HuH-7.5 (cell line): ENCODE data around the gene CTAGE9.
"Not testable (repeated sequence)": the region's sequence is repeated elsewhere in the genome, so short reads cannot be mapped to it uniquely, and the experiment has no call there.

Source experiments
- DNase-seq: peaks from one replicate; pipeline ENCODE4 v3.0.0; 2011; ENCODE audit warnings: low spot score

Gene CTAGE9

DNA sequence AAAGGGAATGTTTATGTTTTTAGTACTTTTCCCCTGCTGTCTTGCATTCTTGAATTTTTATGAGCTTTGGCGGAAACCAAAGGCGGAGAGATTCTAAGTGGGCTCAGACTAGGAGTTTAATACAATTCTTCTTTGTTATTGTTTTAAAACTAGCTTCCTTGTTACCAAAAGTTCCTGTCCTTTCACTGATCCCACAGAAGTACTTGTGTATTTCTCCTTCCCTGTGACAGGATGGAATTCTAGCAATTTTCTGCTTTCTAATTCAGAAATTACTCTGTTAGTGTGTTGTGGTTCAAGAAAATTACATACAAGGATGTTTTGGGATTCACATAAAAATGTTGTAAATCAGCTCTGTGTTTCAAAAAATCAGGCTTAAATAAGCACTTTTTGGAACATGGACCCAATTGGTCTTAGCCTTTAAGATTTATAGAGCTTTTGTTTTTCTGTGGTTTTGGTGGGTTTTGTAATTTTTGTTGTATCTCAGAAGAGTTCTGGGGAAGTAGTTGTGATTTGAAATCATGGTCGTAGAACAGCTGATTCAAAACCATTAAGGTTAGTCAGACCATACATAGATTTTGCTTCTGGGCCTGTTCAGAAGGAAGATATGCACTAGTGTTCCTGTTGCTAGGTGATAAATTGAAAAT, 17.6 kb upstream of the CTAGE9 start:
- no peak for DNase-seq

DNA sequence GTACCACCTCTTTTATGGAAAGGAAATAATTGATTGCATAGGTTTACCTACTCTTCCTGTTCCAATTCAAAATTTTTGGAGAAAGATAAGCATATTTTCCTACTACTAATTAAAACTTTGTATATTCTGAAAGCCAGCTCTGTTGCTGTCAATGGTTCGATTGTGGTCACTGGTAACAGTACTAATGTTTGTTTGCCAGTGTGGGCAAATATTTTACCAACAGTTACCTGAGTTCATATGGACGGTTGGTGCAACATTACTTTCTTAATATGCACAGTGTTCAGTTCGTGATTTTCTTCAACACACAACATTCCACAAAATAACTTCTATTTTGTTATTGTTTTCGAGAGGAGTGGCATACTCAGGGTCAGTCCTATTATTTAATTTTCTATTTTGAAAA, 17.1 kb upstream of the CTAGE9 start:
- DNase-seq: no peak

DNA sequence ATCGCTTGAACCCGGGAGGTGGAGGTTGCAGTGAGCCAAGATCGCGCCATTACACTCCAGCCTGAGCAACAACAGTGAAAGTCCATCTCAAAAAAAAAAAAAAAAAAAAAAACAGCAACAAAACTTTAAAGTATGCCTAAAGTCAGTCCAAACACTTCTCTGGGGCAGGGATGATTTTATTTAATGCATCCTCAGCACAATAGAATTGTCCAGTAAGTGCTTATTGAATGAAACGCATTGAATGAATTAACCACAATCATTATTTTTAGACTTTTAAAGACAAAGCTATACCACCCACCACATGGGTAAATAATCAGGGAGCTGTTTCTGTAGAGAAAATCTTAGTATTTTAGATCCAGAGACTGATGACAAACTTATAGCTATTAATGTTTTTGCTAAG, 16.6 kb upstream of the CTAGE9 start:
- DNase-seq: no peak

DNA sequence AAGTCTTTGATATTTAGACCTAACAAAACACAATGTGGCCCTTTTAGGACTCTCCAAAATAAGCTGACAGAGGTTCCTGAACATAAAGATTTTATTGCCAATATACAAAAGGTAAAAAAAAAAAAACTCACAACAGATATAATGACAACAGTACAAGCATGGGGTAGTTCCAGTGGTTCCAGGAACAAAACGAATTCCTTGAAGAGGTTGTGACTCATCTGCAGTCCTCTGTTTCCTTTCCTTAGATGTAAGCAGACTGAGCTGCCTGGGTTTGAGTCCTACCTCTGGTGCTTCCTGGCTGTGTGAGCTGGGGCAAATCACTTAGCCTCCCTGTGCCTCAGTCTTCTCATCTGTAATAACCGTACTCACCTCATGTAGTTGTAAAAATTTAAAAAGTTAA, 13.3 kb upstream of the CTAGE9 start:
- no peak for DNase-seq

DNA sequence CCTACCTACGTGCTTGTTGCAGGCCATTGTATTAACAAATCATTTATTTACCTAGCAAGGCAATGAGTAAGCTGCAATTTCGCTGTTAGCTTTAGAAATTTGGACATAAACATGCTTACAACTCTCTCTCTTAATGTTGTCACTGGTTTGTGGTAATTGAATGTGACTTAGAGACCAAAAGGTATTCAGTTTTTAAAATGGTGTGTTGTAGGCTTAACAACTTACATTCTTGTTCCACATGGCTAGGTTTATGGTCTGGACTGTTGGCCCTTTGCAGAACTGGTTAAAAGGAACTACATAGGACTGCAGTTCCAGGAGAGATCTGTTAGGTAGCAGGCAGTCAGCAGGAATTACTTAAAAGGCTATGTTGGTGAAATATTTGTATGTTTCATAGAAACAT, 10.3 kb upstream of the CTAGE9 start:
- DNase-seq: no peak

DNA sequence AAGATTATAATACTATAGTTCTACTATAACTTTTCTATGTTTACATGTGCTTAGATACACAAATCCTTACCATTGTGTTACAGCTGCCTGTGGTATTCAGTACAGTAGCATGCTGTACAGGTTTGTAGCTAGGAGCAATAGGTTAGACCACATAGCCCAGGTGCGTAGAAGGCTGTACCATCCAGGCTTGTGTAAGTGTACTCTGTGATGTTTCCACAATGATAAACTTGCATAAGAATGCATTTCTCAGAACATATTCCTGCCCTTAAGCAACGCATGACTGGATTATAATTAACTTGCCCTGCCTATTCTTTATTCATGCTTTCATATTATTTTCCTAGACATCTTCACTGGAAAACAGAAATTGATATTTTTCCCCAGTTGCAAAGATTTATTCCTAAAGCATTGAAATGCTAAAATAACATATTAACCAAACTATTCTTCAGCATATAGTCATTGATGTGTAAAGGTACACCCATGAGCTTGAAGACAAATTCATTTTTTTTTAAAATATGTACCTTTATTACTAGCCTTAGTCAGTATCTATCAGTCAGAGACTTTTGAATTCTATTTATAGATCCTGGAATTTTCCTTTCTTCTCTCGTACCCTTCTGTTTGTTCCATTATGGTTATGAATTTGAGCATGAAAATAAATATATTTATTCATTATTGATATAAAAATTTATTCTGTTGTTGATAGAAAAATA, 7.2 kb upstream of the CTAGE9 start:
- no peak for DNase-seq

DNA sequence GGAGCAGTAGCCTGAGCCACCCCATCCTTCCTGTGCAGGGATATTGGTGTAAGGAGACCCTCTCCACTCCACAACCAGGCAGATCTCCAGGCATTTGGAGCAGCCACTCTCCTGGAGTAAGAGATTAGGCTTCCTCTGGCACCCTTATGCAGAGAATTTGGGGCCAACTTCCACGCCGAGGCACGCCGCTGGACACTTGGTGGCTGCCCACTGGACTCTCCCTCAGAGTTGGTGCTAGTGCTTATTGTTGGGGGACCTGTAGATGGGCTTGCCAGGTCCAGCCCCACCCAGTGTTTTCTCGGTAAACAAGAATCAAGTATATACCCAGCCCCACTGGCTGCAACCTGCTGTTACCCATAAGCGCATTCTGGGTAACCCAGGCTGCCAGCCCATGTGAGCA, 4.8 kb upstream of the CTAGE9 start:
- not testable (repeated sequence) for DNase-seq

DNA sequence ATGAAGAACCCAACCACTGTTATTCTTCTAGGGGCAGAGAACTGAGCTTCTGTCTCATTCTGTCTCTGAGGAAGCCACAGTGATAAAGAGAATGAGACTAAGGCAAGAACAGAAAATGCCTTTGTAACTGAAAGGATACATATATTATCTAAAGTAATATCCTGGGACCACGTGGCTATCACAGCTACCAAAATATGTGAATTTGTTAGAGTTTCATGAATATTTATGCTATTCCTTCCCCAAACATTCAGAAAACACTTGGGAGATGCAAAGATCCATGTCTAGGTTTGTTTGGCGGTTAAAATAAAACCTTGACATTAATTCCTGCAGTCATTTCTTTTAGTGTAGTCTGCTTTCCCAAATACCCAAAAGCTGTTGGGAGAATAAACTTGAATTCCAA, 6.9 kb downstream of the CTAGE9 start:
- DNase-seq: not testable (repeated sequence)

DNA sequence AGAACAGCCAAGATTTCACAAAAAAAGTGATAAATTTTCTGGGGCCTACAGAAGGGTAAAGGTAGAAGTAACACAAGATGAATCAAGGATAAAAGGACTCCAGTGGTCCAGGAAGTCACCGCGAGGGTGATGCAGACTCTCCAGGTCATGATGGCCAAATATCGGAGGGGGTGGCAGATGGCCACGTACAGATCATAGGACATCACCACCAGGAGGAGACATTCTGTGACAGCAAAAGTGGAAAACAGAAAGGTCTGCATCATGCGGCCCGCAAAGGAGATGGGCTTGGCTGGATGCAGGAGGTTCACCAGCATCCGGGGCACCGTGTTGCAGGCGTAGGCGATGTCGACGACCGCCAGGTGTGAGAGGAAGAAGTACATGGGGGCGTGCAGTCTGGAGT, 10.0 kb downstream of the CTAGE9 start:
- DNase-seq: not testable (repeated sequence)

DNA sequence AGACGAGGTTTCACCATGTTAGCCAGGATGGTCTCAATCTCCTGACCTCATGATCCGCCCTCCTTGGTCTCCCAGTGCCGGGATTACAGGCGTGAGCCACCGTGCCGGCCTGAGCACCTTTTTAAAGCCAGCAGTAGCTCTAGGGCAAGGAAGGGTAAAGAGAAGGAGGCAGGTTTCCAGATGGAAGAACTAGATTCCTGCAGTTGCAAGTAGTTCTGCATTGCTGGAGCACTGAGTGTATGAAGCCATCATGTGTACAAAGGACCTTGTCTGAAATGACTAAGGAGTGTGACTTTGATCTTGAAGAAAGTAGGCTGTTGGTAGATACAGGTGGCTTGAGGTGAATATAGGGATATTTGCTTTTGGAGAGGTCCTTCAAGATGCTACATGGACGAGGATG, 13.9 kb downstream of the CTAGE9 start:
- no peak for DNase-seq

DNA sequence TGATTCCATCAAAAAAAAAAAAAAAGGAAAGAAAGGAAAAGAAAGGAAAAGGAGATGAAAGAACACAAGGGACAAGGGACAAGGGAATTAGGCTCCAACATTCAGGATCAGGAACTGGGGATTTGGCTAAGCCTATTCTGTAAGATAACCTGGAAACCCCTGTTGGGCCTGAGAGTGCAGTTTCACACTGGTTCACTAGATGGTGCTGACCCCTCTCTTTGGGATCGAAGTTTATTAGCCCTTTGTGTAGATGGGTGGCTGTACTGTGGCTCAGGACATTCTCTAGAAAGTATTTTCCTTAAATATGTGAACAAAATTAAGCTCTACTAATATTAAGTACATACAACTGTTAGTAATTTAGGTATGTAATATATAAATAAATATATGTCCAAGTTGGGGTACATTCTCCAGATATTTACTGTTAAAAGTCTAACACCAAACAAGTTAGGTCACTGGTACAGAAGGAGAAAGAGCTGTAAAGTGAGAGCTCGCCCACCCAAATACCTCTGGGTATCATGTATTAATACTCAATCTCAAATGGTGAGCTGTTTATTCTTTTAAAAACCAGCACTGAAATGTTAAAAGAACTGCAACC, 15.9 kb downstream of the CTAGE9 start:
- DNase-seq: peak; percentile 60

DNA sequence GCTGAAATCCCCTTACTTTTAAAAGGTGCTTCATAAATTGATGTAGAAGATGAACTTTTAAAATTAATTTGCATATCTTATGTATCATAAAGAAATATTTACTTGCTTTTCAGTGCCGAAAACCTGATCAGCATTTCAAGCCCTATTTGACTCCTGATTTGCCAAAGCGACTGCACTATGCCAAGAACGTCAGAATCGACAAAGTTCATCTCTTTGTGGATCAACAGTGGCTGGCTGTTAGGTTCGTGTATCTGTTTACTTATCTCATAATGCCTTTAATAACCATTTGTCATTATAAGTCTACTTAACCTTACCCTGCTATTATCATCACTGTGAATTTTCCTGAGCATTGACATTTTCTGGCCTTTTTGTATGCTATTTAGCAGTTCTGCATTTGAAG, 17.4 kb downstream of the CTAGE9 start:
- no peak for DNase-seq

DNA sequence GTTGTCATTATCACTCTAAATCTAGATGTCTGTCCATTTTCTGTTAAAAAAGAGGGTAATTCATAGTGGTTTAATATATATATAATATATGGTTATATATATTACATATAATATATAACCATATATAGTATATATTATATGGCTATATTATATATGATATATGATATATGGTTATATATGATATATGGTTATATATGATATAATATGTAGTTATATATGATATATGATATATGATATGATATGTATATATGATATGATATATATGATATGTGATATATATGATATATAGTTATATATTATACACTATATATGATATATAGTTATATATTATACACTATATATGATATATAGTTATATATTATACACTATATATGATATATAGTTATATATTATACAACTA, 18.2 kb downstream of the CTAGE9 start:
- DNase-seq: no peak

DNA sequence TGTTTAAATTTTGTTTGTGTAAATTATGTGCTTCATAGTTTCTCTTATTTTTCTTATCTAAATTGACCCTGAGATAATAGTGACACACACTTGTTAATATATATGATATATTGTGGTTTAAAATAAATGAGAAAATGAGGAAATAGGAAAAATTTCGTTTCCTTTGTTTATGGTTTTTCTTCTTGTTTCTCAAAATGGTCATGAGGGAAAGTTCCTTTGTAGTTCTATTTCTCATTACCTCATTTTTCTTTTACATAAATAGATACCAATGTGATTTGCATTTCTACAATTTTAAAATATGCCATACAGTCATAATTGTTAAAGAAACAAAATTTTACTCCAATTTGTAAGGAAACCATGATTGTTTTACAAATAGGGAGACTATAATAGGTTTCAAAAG, 18.8 kb downstream of the CTAGE9 start:
- no peak for DNase-seq

DNA sequence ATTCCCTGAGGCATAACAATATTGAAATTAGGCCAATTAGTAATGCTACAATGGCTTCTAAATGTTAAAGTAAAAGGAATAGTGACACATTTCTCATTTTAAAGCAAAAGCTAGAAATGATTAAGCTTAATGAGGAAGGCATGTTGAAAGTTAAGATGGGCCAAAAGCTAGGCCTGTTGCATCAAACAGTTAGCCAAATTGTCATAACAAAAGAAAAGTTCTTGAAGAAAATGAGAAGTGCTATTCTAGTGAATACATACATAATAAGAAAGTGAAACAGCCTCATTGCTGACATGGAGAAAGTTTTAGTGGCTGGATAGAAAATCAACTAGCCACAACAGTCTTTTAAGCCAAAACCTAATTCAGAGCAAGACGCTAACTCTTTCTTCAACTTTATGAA, 22.5 kb downstream of the CTAGE9 start:
- no peak for DNase-seq

DNA sequence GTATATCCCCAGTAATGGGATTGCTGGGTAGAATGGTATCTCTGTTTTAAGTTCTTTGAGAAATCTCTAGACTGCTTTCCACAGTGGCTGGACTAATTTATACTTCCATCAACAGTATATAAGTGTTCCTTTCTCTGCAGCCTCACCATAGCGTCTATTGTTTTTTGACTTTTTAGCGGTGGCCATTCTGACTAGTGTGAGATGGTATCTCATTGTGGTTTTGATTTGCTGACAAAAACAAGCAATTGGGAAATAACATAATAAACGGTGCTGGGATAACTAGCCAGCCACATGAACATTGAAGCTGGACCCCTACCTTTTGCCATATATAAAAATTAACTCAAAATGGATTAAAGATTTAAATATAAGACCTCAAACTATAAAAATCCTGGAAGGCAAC, 23.8 kb downstream of the CTAGE9 start:
- no peak for DNase-seq

DNA sequence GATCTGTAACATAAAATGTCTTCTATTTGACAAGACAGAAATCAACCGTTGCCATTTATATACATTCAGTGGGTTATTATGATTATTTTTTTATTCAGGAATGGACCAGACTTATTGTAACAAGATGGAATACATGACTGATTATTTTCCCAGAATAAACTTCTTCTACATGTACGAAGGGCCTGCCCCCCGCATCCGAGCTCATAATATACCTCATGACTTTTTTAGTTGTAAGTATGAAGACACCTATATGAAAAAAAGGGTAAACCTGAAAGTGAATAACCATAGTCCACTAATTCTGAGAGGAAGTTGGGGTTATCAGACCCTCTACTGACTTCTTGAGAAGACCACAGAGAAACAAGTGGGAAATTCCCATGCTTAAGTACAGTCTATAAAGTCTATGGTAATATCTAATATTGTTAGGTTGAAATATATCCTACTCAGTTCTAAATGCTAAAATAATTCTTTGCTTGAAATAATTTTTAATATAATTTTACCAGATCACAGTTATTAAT, 25.5 kb downstream of the CTAGE9 start:
- no peak for DNase-seq

DNA sequence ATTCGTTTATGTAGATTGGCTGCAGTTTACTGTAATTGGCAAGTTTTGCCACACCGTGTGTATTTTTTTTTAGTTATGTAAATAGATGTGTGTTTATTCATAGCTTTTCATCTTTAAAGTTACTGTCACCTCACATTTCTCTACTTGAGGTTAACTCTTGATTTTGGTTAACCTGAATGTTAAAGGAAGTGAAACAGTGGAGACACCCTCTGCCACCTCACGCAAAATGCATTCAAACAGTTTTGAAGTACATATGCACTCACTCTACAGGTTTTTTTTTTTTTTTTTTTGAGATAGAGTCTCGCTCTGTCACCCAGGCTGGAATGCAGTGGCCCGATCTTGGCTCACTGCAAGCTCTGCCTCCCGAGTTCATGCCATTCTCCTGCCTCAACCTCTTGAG, 27.3 kb downstream of the CTAGE9 start:
- DNase-seq: no peak

DNA sequence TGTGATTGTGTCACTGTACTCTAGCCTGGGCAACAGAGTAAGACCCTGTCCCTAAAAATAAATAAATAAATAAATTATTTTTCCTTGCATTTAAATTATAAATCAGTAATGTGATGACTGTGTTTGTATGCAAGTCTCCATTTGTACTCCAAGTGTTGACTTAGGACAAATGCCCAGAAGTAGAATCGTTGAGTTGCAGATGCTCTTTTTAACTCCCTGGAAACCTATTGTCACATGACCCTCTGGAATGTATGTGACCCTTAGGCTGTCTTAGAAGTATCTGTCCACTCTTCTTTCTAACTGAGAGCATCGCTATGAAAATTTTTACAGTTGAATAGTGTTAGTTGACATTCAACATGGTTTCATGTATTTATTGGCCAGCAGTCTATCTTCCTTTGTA, 28.4 kb downstream of the CTAGE9 start:
- DNase-seq: no peak

DNA sequence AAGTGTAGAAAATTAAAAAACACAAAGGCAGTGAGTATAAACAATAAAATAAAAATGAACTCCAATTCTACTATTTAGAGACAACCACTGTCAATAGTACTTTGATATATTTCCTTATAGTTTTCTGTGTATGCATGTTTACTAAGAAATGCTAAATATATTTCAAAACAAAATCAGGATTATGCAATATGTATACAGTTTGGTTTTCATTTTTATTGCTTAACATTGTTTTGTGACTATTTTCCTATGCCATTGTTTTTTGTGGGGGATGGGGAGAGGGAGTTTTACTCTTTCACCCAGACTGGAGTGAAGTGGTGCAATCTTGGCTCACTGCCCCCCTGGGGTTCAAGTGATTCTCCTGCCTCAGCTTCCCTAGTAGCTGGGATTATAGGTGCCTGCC, 29.2 kb downstream of the CTAGE9 start:
- no peak for DNase-seq

DNA sequence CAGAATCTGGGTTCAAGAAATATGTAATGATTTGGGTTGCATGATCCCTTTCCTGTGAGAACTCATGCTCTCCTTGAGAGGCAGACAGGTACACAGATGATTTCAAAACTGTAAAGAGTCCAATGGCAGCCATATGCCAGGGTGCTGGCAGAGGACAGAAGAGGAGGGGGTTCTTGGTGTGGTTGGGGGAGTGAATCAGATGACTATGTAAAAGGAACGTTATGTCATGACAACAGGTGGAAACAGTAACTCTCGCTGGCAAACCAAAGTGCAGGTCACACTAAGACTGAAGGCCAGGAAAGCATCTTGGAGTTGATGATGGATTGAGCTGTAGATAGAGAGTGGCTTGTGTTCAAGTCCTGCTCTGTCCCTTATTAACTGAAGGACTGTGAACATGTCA, 29.9 kb downstream of the CTAGE9 start:
- no peak for DNase-seq

DNA sequence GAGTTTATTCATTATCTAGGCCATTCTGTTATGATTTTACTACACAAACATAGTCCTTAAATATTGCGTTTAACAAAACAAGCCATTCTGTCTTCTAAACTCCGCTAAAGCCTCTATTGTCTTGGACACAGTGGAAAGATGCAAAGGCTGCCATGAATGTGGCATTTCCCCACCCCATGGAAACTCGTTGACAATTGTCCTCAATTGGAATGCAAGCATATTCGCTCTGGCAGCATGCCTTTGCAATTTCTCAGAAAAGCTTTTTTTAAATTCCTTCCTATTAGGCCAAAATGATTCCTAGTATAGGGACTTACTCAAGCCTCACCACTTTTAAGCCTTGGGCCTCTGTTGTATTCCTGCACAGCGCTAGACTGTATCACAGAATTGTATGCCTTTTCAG, 32.4 kb downstream of the CTAGE9 start:
- DNase-seq: no peak

DNA sequence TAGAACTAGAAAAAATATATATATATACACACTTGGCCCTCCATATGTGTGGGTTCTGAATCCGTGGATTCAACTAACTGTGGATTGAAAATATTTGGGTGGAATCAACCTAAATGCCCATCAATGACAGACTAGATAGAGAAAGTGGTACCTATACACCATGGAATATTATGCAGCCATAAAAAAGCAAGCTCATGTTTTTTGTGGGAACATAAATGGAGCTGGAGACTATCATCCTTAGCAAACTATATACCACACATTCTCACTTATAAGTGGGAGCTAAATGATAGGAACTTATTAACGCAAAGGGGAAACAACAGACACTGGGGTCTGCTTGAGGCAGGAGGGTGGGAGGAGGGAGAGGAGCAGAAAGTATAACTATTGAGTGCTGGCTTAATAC, 37.6 kb downstream of the CTAGE9 start:
- DNase-seq: no peak

DNA sequence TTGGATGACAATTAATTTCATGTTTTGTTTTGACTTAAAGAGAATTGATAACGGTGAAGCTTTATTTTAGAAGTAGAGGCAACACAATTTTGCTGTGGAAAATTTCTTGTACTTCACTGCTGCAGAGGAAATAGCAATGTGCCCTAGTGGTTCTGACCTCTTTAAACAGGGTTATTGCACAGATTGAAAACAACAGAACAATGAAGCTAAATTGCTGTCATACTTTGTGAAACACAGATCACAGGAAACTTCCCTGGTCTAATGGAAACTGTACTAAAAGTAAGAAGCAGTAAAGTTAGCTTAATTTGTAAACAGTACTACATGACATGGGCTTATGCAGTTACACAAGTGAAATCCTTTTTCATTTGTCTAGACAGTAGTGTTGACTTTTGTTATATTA, 40.9 kb downstream of the CTAGE9 start:
- DNase-seq: no peak
